ENCODE measurements around the gene MYH16. TPM values are rescaled to one million over a fixed set of nuclear protein-coding genes. Genes with fewer than 3 reads are reported as not detected.

Gene MYH16
- total RNA-seq, 1 experiment from 2014 or later = 0.57 TPM

DNA sequence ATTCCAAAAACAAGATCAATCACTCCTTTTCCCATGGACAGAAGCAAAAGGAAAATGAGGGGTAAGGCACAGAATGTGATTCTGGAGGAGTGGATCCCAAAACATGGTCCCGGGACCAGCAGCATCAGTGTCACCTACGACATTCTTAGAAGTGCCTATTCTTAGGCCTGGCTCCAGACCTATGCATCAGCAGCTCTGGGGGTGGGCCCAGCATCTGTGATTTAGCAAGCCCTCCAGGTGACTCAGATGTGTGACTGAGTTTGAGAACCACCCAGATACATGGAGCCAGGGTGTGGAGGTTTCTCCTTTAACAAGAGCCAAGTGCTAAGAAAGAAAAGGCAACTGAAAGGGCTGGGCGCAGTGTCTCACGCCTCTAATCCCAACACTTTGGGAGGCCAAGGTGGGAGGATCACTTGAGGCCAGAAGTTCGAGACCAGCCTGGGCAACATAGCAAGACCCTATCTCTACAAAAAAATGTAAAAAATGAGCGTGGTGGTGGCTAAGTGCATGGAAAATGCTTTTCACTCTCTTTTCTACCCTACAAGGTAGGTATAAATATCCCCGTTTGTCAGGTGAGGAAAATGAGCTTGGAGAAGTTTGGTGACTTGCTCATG lies 35.9 kb downstream of the MYH16 start:
- no peak for ATAC-seq
- intact Hi-C loops (cut with micrococcal nuclease) = no loop called here
- no TSS peak for BruUV-seq (replicated peaks)

More for the DNA sequence above, 35.9 kb downstream of the MYH16 start:
- H3K4me3 ChIP-seq (replicated peaks in 1 of 2; ENCODE audit: low read depth in 1 of 2, low read length in 2 of 2) = no peak overlapping the region
- no peaks in the 10 kb centered on the region for H3K79me2 ChIP-seq (ENCODE audit: insufficient read depth, low read length)
- H3K9me2 ChIP-seq (ENCODE audit: insufficient read depth) = no peaks in the 10 kb centered on the region
- H3K27me3 ChIP-seq (ENCODE audit: insufficient read depth, low read length) = no peaks in the 10 kb centered on the region
- RAD21 ChIA-PET (ENCODE audit: low non-redundant PET in 1 of 2, low total read pairs in 2 of 2, uncharacterized antibody in 2 of 2, unreplicated experiment in 2 of 2) = no interaction called here
- H3K27ac ChIP-seq (ENCODE audit: low read depth, low read length) = no peak overlapping the region
- CTCF ChIA-PET = no interaction called here
- H2AFZ ChIP-seq (ENCODE audit: low read depth, low read length, poor library complexity, severe bottlenecking) = no peak overlapping the region
- no peak overlapping the region for H3K4me2 ChIP-seq (ENCODE audit: low read length)
- H4K20me1 ChIP-seq (ENCODE audit: insufficient read depth) = no peaks in the 10 kb centered on the region
- H3K36me3 ChIP-seq (ENCODE audit: control insufficient read depth in 1 of 2, insufficient read depth in 2 of 2, low read length in 2 of 2) = no peaks in the 10 kb centered on the region
- H3K9ac ChIP-seq (ENCODE audit: low read length) = no peak overlapping the region
- no peak for TF ChIP-seq RAD21 (IDR thresholded peaks at IDR 0.05; ENCODE audit: low read depth)
- TF ChIP-seq ELF1 (IDR thresholded peaks at IDR 0.05; ENCODE audit: borderline replicate concordance, low read depth) = no peak
- TF ChIP-seq JUND (IDR thresholded peaks at IDR 0.05) = no peak
- TF ChIP-seq, protein P1, sequence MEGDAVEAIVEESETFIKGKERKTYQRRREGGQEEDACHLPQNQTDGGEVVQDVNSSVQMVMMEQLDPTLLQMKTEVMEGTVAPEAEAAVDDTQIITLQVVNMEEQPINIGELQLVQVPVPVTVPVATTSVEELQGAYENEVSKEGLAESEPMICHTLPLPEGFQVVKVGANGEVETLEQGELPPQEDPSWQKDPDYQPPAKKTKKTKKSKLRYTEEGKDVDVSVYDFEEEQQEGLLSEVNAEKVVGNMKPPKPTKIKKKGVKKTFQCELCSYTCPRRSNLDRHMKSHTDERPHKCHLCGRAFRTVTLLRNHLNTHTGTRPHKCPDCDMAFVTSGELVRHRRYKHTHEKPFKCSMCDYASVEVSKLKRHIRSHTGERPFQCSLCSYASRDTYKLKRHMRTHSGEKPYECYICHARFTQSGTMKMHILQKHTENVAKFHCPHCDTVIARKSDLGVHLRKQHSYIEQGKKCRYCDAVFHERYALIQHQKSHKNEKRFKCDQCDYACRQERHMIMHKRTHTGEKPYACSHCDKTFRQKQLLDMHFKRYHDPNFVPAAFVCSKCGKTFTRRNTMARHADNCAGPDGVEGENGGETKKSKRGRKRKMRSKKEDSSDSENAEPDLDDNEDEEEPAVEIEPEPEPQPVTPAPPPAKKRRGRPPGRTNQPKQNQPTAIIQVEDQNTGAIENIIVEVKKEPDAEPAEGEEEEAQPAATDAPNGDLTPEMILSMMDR (IDR thresholded peaks at IDR 0.05 in 2 of 3, conservative IDR thresholded peaks at IDR 0.05 in 1 of 3; ENCODE audit: borderline replicate concordance in 1 of 3, insufficient read depth in 1 of 3, low read depth in 2 of 3, low read length in 2 of 3) = no peak
- no peak for TF ChIP-seq ZFX (IDR thresholded peaks at IDR 0.05)
- TF ChIP-seq CBX3 (IDR thresholded peaks at IDR 0.05; ENCODE audit: low read depth) = no peak
- no peak for TF ChIP-seq POLR2A (IDR thresholded peaks at IDR 0.05; ENCODE audit: borderline replicate concordance, extremely low read depth, insufficient read depth, insufficient read length)
- TF ChIP-seq SRF (IDR thresholded peaks at IDR 0.05; ENCODE audit: low read depth) = no peak
- TF ChIP-seq, protein P2, sequence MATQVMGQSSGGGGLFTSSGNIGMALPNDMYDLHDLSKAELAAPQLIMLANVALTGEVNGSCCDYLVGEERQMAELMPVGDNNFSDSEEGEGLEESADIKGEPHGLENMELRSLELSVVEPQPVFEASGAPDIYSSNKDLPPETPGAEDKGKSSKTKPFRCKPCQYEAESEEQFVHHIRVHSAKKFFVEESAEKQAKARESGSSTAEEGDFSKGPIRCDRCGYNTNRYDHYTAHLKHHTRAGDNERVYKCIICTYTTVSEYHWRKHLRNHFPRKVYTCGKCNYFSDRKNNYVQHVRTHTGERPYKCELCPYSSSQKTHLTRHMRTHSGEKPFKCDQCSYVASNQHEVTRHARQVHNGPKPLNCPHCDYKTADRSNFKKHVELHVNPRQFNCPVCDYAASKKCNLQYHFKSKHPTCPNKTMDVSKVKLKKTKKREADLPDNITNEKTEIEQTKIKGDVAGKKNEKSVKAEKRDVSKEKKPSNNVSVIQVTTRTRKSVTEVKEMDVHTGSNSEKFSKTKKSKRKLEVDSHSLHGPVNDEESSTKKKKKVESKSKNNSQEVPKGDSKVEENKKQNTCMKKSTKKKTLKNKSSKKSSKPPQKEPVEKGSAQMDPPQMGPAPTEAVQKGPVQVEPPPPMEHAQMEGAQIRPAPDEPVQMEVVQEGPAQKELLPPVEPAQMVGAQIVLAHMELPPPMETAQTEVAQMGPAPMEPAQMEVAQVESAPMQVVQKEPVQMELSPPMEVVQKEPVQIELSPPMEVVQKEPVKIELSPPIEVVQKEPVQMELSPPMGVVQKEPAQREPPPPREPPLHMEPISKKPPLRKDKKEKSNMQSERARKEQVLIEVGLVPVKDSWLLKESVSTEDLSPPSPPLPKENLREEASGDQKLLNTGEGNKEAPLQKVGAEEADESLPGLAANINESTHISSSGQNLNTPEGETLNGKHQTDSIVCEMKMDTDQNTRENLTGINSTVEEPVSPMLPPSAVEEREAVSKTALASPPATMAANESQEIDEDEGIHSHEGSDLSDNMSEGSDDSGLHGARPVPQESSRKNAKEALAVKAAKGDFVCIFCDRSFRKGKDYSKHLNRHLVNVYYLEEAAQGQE (IDR thresholded peaks at IDR 0.05; ENCODE audit: low read depth) = no peak
- no peak for TF ChIP-seq EGR1 (IDR thresholded peaks at IDR 0.05; ENCODE audit: low read depth)
- no peak for TF ChIP-seq EZH2 (IDR thresholded peaks at IDR 0.05)
- no peak for TF ChIP-seq ZNF274 (IDR thresholded peaks at IDR 0.05; ENCODE audit: low read depth, low read length)
- TF ChIP-seq YY1 (IDR thresholded peaks at IDR 0.05; ENCODE audit: extremely low read depth, insufficient replicate concordance, low read depth, low read length) = no peak
- TF ChIP-seq TCF7L2 (IDR thresholded peaks at IDR 0.05; ENCODE audit: borderline replicate concordance, extremely low read depth, insufficient read depth, insufficient read length) = no peak
- TF ChIP-seq CEBPB (IDR thresholded peaks at IDR 0.05; ENCODE audit: low read depth) = no peak
- H3K4me1 ChIP-seq (ENCODE audit: control insufficient read depth in 1 of 2, insufficient read depth in 2 of 2, low read length in 2 of 2) = peaks cover 0 to 8% of the 10 kb centered on the region in 2 experiments; a peak in 1 of 4 replicates
- peaks cover 3 to 4% of the 10 kb centered on the region in 2 experiments; a peak in 1 of 4 replicates for H3K9me3 ChIP-seq (ENCODE audit: control insufficient read depth in 1 of 2, insufficient read depth in 1 of 2, low read depth in 1 of 2, low read length in 2 of 2)
- no peak for DNase-seq (ENCODE audit: low read depth, low spot score)
- POLR2A ChIA-PET = no interaction called here

Data from HCT116 (cell line).